PFSK-1 (cell line): ENCODE measurements around the gene PHC1.

Source experiments
- FOXP2 ChIP-seq: optimal IDR thresholded peaks from 2 replicates; pipeline ENCODE3; 2011; ENCODE audit warnings: borderline replicate concordance, control low read depth, inconsistent platforms; ENCODE audit not compliant: insufficient read depth; ENCODE audit errors: extremely low read length, extremely low read depth
- POLR2AphosphoS5 ChIP-seq: IDR thresholded peaks from 2 replicates; pipeline ENCODE4 v1.6.1; 2012; ENCODE audit warnings: low read depth, mild to moderate bottlenecking, control low read depth, low read length, moderate library complexity
- REST ChIP-seq, 2 experiments: IDR thresholded peaks; 2 replicates each; pipeline versions ENCODE4 v1.6.1 to v1.8.0; 2011 to 2012; ENCODE audit warnings: low read depth in 2 of 2, low read length in 2 of 2, control low read depth in 1 of 2, inconsistent platforms in 1 of 2, mild to moderate bottlenecking in 1 of 2, moderate library complexity in 1 of 2; ENCODE audit not compliant: insufficient read depth in 1 of 2
- SIN3A ChIP-seq: IDR thresholded peaks from 2 replicates; pipeline ENCODE4 v1.6.1; 2012; ENCODE audit warnings: mild to moderate bottlenecking, low read length, moderate library complexity, borderline replicate concordance; ENCODE audit not compliant: insufficient read depth
- TAF1 ChIP-seq: IDR thresholded peaks from 2 replicates; pipeline ENCODE4 v1.6.1; 2012; ENCODE audit warnings: low read length, control low read depth, borderline replicate concordance; ENCODE audit not compliant: insufficient read depth

Gene PHC1

GRCh38 chr12:8914716-8915526, 612 bp downstream of the PHC1 start:
- no peak for TF ChIP-seq TAF1
- TF ChIP-seq POLR2AphosphoS5, result no peak
- no peak for TF ChIP-seq FOXP2
- TF ChIP-seq REST (IDR thresholded peaks at IDR 0.05; ENCODE audit: insufficient read depth in 1 of 2, low read depth in 2 of 2, low read length in 2 of 2), result no peak
- TF ChIP-seq SIN3A, result no peak

GRCh38 chr12:8916154-8916553, 1.8 kb downstream of the PHC1 start:
- no peak for TF ChIP-seq REST (IDR thresholded peaks at IDR 0.05; ENCODE audit: insufficient read depth in 1 of 2, low read depth in 2 of 2, low read length in 2 of 2)
- TF ChIP-seq SIN3A, result no peak

- TF ChIP-seq SIN3A, result no peak
- no peak for TF ChIP-seq REST (IDR thresholded peaks at IDR 0.05; ENCODE audit: insufficient read depth in 1 of 2, low read depth in 2 of 2, low read length in 2 of 2)
- no peak for TF ChIP-seq FOXP2
- TF ChIP-seq TAF1, result no peak
- no peak for TF ChIP-seq POLR2AphosphoS5
Measured at GRCh38 chr12:8917031-8917430, 2.7 kb downstream of the PHC1 start.

- TF ChIP-seq TAF1 (no peak), FOXP2 (no peak), SIN3A (no peak), POLR2AphosphoS5 (no peak), REST (IDR thresholded peaks at IDR 0.05; ENCODE audit: insufficient read depth in 1 of 2, low read depth in 2 of 2, low read length in 2 of 2) (no peak)
Measured at GRCh38 chr12:8917751-8918150, 3.4 kb downstream of the PHC1 start.
